Chondrocyte (in vitro differentiated cells): ENCODE data around the gene SHC3. TPM values are rescaled to one million over a fixed set of nuclear protein-coding genes. Genes with fewer than 3 reads are reported as not detected.

Source experiments
- DNase-seq: peaks from one replicate; pipeline ENCODE4 v3.0.0; 2021; ENCODE audit warnings: mixed read lengths, low spot score
- H3K27ac Mint-ChIP-seq: one replicate; pipeline ENCODE4 v1.8.0; 2021; ENCODE audit warnings: mild to moderate bottlenecking, moderate library complexity, mixed read lengths; ENCODE audit not compliant: unreplicated experiment
- H3K27me3 Mint-ChIP-seq: 2 replicates; pipeline ENCODE4 v1.8.0; 2021; ENCODE audit warnings: low read depth, mixed read lengths
- H3K36me3 Mint-ChIP-seq: 2 replicates; pipeline ENCODE4 v1.8.0; 2021; ENCODE audit warnings: low read depth, mixed read lengths
- H3K4me1 Mint-ChIP-seq: 2 replicates; pipeline ENCODE4 v1.8.0; 2021; ENCODE audit warnings: low read depth, mild to moderate bottlenecking, mixed read lengths
- H3K4me3 Mint-ChIP-seq: one replicate; pipeline ENCODE4 v1.8.0; 2021; ENCODE audit warnings: mild to moderate bottlenecking, moderate library complexity, mixed read lengths; ENCODE audit not compliant: unreplicated experiment
- H3K9me3 Mint-ChIP-seq: 2 replicates; pipeline ENCODE4 v1.8.0; 2021; ENCODE audit warnings: low read depth, mixed read lengths
- total RNA-seq: library from RNA; stranded (reverse); gene quantifications from 3 replicates; pipeline ENCODE4 v1.2.1, GENCODE V29; 2021
- TF ChIP-seq, protein P1 (sequence below): fragments of 200-600 bp; sonication (generic); IDR thresholded peaks from 2 replicates; pipeline ENCODE4 v1.5.0; 2021; ENCODE audit warnings: antibody characterized with exemption, mild to moderate bottlenecking, moderate library complexity

Gene SHC3
- total RNA-seq, 1 donor from 2014 or later, result 0.30 TPM

DNA sequence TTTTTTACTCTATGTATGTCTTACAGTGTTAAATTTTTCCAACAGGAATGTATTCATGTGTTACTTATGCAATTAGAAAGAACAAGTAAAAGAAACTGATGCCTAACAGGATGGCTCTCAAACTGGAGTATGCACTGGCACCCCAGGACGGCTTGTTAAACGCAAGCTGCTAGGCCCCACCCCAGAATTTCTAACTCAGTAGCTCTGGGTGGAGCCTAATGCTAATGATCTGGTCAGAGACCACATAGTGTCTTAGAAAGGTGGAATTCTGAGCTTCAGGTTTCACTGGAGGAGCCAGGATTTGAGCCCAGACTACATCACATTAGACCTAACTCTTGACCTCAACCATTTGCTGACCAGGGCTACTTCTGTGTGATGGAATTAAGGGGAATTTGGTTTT is 34.4 kb downstream of the SHC3 start:
- Mint-ChIP-seq H3K9me3 (no peaks in the 10 kb centered on the region), H3K27me3 (peaks cover 4% of the 10 kb centered on the region), H3K4me3 (no peak overlapping the region), H3K27ac (no peak overlapping the region), H3K4me1 (peaks cover under 1% of the 10 kb centered on the region), H3K36me3 (no peaks in the 10 kb centered on the region)
- DNase-seq, result no peak
- TF ChIP-seq, protein P1, sequence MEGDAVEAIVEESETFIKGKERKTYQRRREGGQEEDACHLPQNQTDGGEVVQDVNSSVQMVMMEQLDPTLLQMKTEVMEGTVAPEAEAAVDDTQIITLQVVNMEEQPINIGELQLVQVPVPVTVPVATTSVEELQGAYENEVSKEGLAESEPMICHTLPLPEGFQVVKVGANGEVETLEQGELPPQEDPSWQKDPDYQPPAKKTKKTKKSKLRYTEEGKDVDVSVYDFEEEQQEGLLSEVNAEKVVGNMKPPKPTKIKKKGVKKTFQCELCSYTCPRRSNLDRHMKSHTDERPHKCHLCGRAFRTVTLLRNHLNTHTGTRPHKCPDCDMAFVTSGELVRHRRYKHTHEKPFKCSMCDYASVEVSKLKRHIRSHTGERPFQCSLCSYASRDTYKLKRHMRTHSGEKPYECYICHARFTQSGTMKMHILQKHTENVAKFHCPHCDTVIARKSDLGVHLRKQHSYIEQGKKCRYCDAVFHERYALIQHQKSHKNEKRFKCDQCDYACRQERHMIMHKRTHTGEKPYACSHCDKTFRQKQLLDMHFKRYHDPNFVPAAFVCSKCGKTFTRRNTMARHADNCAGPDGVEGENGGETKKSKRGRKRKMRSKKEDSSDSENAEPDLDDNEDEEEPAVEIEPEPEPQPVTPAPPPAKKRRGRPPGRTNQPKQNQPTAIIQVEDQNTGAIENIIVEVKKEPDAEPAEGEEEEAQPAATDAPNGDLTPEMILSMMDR, result no peak

DNA sequence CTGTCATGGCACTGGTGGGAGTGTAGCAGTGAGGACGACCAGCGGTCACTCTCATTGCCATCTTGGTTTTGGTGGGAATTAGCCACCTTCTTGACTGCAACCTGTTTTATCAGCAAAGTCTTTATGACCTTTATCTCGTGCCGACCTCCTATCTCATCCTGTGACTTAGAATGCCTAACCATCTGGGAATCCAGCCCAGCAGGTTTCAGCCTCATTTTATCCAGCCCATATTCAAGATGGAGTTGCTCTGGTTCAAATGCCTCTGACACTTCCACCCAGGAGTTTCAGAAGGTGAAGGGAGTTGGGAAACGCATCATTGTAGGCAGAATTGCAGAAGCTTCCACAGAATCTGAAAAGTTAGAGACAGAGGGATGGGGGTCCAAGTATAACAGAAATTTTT is 35.4 kb downstream of the SHC3 start:
- H3K9me3 Mint-ChIP-seq, result no peaks in the 10 kb centered on the region
- no peak overlapping the region for H3K27ac Mint-ChIP-seq
- H3K27me3 Mint-ChIP-seq, result peaks cover 4% of the 10 kb centered on the region
- no peak overlapping the region for H3K4me3 Mint-ChIP-seq
- H3K4me1 Mint-ChIP-seq, result peaks cover 11% of the 10 kb centered on the region
- TF ChIP-seq, protein P1, result no peak
- no peaks in the 10 kb centered on the region for H3K36me3 Mint-ChIP-seq
- no peak for DNase-seq

DNA sequence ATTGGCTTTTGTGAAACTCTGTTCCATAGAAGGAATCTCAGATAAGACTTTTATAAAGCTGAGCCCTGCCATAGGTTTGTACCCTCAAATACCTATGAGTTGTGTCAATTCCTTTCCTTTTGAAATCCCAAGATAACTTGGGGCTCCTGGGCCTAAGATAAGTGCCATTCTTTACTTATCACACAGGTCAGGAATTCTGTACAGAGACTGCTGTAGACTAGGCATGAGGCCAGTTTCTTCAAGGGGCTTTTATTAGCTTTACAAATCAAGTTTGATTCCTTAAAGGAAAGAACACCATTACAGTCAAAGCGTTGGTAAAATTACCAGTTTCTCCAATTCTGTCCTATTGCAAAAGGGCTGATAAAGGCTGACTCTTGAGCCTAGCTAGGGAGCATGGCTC is 39.2 kb downstream of the SHC3 start:
- Mint-ChIP-seq H3K36me3 (no peaks in the 10 kb centered on the region), H3K4me1 (peaks cover 20% of the 10 kb centered on the region), H3K9me3 (no peaks in the 10 kb centered on the region), H3K27ac (peak overlapping the region; percentile 15), H3K27me3 (no peaks in the 10 kb centered on the region), H3K4me3 (no peak overlapping the region)
- DNase-seq, result no peak
- TF ChIP-seq, protein P1, result no peak

DNA sequence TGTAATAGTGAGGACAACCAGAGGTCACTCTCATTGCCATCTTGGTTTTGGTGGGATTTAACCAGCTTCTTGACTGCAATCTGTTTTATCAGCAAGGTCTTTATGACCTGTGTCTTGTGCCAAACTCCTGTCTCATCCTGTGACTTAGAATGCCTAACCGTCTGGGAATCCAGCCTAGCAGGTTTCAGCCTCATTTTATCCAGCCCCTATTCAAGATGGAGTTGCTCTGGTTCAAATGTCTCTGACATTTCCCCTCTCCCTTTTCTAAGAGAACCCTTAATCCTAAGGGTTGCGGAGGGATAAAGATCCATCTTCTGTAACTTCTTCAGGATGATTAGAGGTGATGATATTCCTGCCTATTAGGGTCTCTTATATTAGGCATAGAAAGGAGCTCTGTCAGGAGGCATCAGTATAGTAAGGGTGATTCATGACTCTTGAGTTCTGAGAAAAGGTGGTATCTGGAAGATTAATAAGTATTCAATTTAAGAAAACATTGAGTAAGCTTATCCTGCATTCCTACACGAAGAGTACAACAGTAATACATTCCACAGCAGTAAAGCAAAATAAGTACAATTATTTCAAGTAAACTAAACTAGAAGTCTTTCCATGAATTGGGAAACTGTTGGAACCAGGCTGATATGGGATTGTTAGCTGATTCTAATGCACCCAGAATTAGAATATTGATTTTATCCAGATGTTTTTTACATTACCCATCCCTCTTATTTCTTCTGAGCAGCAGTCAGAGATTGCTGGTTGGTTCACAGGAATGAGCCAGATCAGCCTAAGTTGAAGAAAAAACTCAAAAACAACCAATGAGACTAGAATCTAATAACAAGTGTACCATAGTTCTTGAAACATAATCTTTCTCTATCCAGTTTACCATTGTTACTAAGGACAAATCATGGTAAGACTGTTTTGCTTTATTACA is 39.9 kb downstream of the SHC3 start:
- peak overlapping the region; percentile 93 for H3K27ac Mint-ChIP-seq
- no peak for DNase-seq
- no peak overlapping the region for H3K4me3 Mint-ChIP-seq
- no peaks in the 10 kb centered on the region for H3K36me3 Mint-ChIP-seq
- TF ChIP-seq, protein P1, result no peak
- H3K27me3 Mint-ChIP-seq, result no peaks in the 10 kb centered on the region
- peaks cover 20% of the 10 kb centered on the region for H3K4me1 Mint-ChIP-seq
- H3K9me3 Mint-ChIP-seq, result no peaks in the 10 kb centered on the region

DNA sequence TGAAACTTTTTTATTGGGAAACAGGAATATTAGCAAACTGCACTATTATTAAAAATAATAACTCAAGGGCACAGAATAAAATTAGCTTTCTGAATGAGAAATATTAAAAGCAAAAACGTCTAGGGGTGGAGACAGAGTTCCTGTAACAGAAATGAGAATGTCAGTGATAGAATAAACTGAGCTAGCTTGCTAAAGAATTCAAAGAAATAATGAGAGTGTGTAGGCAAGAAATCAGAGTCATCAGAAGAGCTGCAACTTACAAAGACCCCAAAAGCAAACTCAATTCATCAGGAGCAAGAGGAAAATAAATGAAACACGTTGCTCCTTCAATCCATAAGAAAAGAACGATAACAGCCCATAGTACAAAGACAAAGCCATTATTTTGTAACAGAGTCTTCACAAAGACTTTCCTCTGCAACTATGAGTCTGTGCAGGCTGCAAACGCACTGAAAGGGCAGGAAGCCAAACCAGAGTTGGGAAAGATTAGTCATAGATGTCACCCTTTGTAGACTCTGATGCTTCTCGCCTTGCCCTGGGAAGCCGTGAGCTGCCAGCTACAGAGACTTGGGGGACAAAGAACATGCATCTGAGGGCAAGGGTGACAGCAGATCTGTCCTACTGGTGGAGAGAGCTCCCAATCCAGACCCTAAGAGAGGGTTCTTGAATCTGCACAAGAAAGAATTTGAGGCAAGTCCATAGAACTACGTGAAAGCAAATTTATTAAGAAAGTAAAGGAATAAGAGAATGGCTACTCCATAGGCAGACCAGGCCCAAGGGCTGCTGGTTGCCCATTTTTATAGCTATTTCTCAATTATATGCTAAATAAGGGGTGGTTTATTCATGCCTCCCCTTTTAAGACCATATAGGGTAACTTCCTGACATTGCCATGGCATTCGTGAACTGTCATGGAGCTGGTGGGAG is 40.8 kb downstream of the SHC3 start:
- Mint-ChIP-seq H3K27ac (peak overlapping the region; percentile 93), H3K4me1 (peaks cover 20% of the 10 kb centered on the region)

More for the DNA sequence above, 40.8 kb downstream of the SHC3 start:
- TF ChIP-seq, protein P1, result no peak
- no peak for DNase-seq
- no peak overlapping the region for H3K4me3 Mint-ChIP-seq
- no peaks in the 10 kb centered on the region for H3K36me3 Mint-ChIP-seq
- peaks cover 3% of the 10 kb centered on the region for H3K9me3 Mint-ChIP-seq
- no peaks in the 10 kb centered on the region for H3K27me3 Mint-ChIP-seq
